T follicular helper cell (primary cell): Measurements from ENCODE around the gene OAT.

Experiments
- DNase-seq: peaks from one replicate; pipeline ENCODE4 v3.0.0-alpha.2; 2020; ENCODE audit warnings: low read depth
- total RNA-seq, 2 experiments: gene quantifications; one replicate each; lab custom pipeline; 2026; lab: John Stamatoyannopoulos, UW

Gene OAT
- total RNA-seq, result 48.8 to 65.8 reads per million in 2 experiments

- peak; percentile 95 for DNase-seq
These were observed at the start of gene OAT for GRCh38 chr10:124418726-124419501. Gene OAT, minus strand, starts transcription at chr10:124418923. Its CDS starts 6,752 bp downstream, at chr10:124412171.

GRCh38 chr10:124467165-124467564 is 48.4 kb upstream of the OAT start:
- DNase-seq, result no peak

GRCh38 chr10:124465777-124466488 is 47.2 kb upstream of the OAT start:
- DNase-seq, result no peak

GRCh38 chr10:124465003-124465776 is 46.5 kb upstream of the OAT start:
- no peak for DNase-seq

GRCh38 chr10:124464028-124464965 is 45.6 kb upstream of the OAT start:
- no peak for DNase-seq

- no peak for DNase-seq
These were observed 43.6 kb upstream of the OAT start for GRCh38 chr10:124462348-124462695.

- peak; percentile 76 for DNase-seq
These were observed 43.1 kb upstream of the OAT start, which contains the start of gene LHPP for GRCh38 chr10:124461642-124462347. Gene LHPP, plus strand, starts transcription at chr10:124461823. Its CDS starts 40 bp downstream, at chr10:124461863.

- DNase-seq, result no peak
These were observed 41.4 kb upstream of the OAT start for GRCh38 chr10:124460144-124460543.

GRCh38 chr10:124459395-124459794 is 40.7 kb upstream of the OAT start:
- DNase-seq, result no peak

- no peak for DNase-seq
These were observed 40.2 kb upstream of the OAT start for GRCh38 chr10:124458889-124459288.

- no peak for DNase-seq
These were observed 39.8 kb upstream of the OAT start for GRCh38 chr10:124458473-124458872.

GRCh38 chr10:124455441-124455840 is 36.7 kb upstream of the OAT start:
- no peak for DNase-seq

- DNase-seq, result no peak
These were observed 35.4 kb upstream of the OAT start for GRCh38 chr10:124453960-124454610.

GRCh38 chr10:124451276-124451675 is 32.6 kb upstream of the OAT start:
- DNase-seq, result no peak

- no peak for DNase-seq
These were observed 32.0 kb upstream of the OAT start for GRCh38 chr10:124450783-124451057.

- DNase-seq, result no peak
These were observed 31.5 kb upstream of the OAT start, which contains the start of gene NKX1-2 for GRCh38 chr10:124450012-124450782. Gene NKX1-2, minus strand, starts transcription at chr10:124450035. Its CDS starts 92 bp downstream, at chr10:124449943.

- no peak for DNase-seq
These were observed 30.7 kb upstream of the OAT start for GRCh38 chr10:124449170-124450011.

- DNase-seq, result no peak
These were observed 30.0 kb upstream of the OAT start for GRCh38 chr10:124448696-124449169.
